ENCODE measurements around the gene VIPR1. TPM values are rescaled to one million over a fixed set of nuclear protein-coding genes. Genes with fewer than 3 reads are reported as not detected.

The VIPR1 gene
- total RNA-seq, 4 donors from 2014 or later, result 3.0 to 6.6 (median 4.6) TPM

DNA sequence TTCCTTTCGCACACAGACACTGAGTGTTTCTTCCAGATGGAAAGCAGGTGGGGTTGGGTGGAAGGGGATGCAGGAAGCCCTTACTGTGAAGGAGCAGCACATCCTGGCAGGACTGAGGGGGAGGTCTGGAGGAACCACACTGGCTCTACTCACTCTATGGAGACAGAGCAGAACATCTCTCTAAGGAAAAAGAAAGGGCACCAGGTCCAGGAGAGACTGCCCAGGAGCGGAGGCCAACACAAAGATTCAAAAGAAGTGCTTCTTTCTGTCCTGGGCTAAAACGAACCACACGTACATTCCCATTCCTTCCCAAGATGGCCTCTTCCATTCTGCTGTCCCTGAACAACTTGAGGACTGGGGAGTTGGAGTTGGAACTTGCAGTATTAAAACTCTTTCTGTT, 13.8 kb upstream of the VIPR1 start:
- Histone ChIP-seq H3K36me3 (no peaks in the 10 kb centered on the region), H3K4me3 (no peak overlapping the region), H3K27ac (replicated peaks in 1 of 4) (no peak overlapping the region), H3K27me3 (no peaks in the 10 kb centered on the region), H3K9me3 (peaks cover 0 to 3% (median 0%) of the 10 kb centered on the region in 4 donors), H3K4me1 (peaks cover 0 to 16% (median 7%) of the 10 kb centered on the region in 4 donors)
- TF ChIP-seq POLR2A (IDR thresholded peaks at IDR 0.05; ENCODE audit: low read depth) (no peak), EP300 (IDR thresholded peaks at IDR 0.05) (no peak), POLR2AphosphoS5 (IDR thresholded peaks at IDR 0.05) (no peak)
- TF ChIP-seq, protein P1, sequence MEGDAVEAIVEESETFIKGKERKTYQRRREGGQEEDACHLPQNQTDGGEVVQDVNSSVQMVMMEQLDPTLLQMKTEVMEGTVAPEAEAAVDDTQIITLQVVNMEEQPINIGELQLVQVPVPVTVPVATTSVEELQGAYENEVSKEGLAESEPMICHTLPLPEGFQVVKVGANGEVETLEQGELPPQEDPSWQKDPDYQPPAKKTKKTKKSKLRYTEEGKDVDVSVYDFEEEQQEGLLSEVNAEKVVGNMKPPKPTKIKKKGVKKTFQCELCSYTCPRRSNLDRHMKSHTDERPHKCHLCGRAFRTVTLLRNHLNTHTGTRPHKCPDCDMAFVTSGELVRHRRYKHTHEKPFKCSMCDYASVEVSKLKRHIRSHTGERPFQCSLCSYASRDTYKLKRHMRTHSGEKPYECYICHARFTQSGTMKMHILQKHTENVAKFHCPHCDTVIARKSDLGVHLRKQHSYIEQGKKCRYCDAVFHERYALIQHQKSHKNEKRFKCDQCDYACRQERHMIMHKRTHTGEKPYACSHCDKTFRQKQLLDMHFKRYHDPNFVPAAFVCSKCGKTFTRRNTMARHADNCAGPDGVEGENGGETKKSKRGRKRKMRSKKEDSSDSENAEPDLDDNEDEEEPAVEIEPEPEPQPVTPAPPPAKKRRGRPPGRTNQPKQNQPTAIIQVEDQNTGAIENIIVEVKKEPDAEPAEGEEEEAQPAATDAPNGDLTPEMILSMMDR (IDR thresholded peaks at IDR 0.05), result no peak
- intact Hi-C loops (cut with DNase I), result no loop called here
- WGBS, result 86% methylated on average over 4 of the region's 4 CpGs
- DNase-seq (ENCODE audit: extremely low spot score), result peak; percentile 64

DNA sequence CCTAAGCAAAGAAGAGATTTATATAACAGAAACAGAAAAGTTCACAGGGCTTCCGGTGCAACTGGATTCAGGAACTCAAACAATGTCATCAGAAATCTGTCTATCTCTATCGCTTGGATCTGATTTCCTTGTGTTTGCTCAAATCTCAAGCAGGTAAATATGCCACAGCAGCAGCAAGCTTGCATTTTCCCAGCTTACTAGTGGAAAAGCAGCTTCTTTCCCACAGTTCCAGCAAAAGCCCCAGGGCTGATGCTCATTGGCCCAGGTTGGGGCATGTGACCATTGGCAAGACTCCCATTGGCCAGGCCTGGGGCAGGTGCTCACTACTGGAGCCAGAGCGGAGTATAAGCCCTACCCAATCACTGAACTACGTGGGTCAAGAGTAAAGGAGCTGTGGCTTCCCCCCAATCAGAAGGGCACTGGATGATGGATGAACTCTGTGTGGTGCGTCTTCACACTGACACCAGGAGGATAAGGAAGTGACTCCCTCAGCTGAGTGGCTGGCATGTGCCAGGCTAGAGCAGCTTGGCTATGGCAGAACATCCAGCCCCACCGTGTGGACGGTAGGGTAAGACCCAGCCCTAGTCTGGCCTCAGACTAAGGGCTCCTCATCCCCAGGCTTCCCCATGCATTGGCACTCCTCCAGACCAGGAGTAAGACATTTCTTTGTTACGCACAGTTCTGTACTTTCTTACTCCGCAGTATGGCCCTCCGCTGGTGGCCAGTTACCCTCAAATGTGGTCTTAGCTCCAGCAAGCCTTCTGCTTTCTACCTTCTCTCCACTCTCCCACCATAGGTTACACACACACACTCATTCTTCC, 13.1 kb upstream of the VIPR1 start:
- H3K4me1 ChIP-seq, result peaks cover 0 to 16% (median 7%) of the 10 kb centered on the region in 4 donors
- H3K27ac ChIP-seq (replicated peaks in 1 of 4), result peak overlapping the region in 1 of 4 donors; percentile 15
- H3K9me3 ChIP-seq, result peaks cover 0 to 3% (median 0%) of the 10 kb centered on the region in 4 donors
- H3K27me3 ChIP-seq, result no peaks in the 10 kb centered on the region
- H3K4me3 ChIP-seq, result no peak overlapping the region
- peak; percentile 88 for DNase-seq (ENCODE audit: extremely low spot score)
- H3K36me3 ChIP-seq, result no peaks in the 10 kb centered on the region
- 93% methylated on average over 10 of the region's 10 CpGs for WGBS
- TF ChIP-seq EP300 (IDR thresholded peaks at IDR 0.05) (no peak), POLR2AphosphoS5 (IDR thresholded peaks at IDR 0.05) (no peak), POLR2A (IDR thresholded peaks at IDR 0.05; ENCODE audit: low read depth) (no peak)
- TF ChIP-seq, protein P1 (IDR thresholded peaks at IDR 0.05), result no peak
- intact Hi-C loops (cut with DNase I), result no loop called here

DNA sequence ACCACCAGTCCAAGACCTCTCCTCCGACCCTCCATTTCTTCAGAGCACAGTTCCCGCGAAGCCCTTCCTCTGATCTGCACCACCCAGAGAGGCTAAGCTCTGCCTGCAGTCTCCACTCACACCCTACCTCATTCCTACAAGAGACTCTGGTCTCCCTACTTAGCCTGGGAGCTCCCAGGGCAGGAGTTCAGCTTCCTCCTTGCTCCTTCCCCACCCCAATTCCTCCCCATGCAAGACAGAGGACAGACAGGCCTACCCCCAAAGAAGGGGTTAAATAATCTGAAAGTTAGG, 12.6 kb upstream of the VIPR1 start:
- Histone ChIP-seq H3K4me1 (peaks cover 0 to 16% (median 7%) of the 10 kb centered on the region in 4 donors), H3K27ac (replicated peaks in 1 of 4) (peak overlapping the region in 1 of 4 donors; percentile 15), H3K27me3 (no peaks in the 10 kb centered on the region), H3K9me3 (peaks cover 0 to 3% (median 0%) of the 10 kb centered on the region in 4 donors), H3K36me3 (no peaks in the 10 kb centered on the region), H3K4me3 (no peak overlapping the region)
- no peak for DNase-seq (ENCODE audit: extremely low spot score)
- WGBS, result 82% methylated on average over 3 of the region's 3 CpGs
- TF ChIP-seq EP300 (IDR thresholded peaks at IDR 0.05) (no peak), POLR2AphosphoS5 (IDR thresholded peaks at IDR 0.05) (no peak), POLR2A (IDR thresholded peaks at IDR 0.05; ENCODE audit: low read depth) (no peak)
- TF ChIP-seq, protein P1 (IDR thresholded peaks at IDR 0.05), result no peak
- intact Hi-C loops (cut with DNase I), result no loop called here

DNA sequence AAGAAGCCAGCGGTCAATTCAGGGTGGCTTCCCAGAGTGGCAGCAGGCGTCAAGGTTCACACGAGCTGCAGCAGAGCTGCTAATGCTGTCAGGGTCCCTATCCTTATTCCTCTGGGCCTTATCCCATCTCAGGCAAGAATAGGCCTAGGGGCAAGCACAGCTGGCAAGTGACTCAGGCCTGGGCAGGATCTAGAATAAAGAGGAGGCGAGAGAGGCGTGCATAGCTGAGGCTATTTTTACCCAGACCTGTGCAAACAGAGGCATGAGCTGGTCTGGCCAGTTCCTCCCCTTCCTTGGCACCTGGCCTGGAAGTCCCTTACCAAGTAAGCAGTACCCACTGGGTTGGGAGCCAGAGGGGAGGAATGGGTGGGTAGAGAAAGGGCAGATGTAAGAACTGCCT, 12.2 kb upstream of the VIPR1 start:
- H3K9me3 ChIP-seq, result peaks cover 0 to 3% (median 0%) of the 10 kb centered on the region in 4 donors
- 52% methylated on average over 5 of the region's 5 CpGs for WGBS
- H3K27ac ChIP-seq (replicated peaks in 1 of 4), result peak overlapping the region in 1 of 4 donors; percentile 15
- peak; percentile 82 for DNase-seq (ENCODE audit: extremely low spot score)
- intact Hi-C loops (cut with DNase I), result no loop called here
- no peak for TF ChIP-seq POLR2A (IDR thresholded peaks at IDR 0.05; ENCODE audit: low read depth)
- TF ChIP-seq POLR2AphosphoS5 (IDR thresholded peaks at IDR 0.05), result no peak
- TF ChIP-seq, protein P1 (IDR thresholded peaks at IDR 0.05), result no peak
- TF ChIP-seq EP300 (IDR thresholded peaks at IDR 0.05), result no peak
- no peaks in the 10 kb centered on the region for H3K27me3 ChIP-seq
- peaks cover 0 to 16% (median 7%) of the 10 kb centered on the region in 4 donors for H3K4me1 ChIP-seq
- H3K36me3 ChIP-seq, result no peaks in the 10 kb centered on the region
- no peak overlapping the region for H3K4me3 ChIP-seq
